Mesothelial cell of epicardium (in vitro differentiated cells): ENCODE data around the gene RBMY1E. TPM values are rescaled to one million over a fixed set of nuclear protein-coding genes. Genes with fewer than 3 reads are reported as not detected.
"Not testable (repeated sequence)": the region's sequence is repeated elsewhere in the genome, so short reads cannot be mapped to it uniquely, and the experiment has no call there.

Experiments used
- DNase-seq, 2 experiments: peaks; one replicate each; pipeline ENCODE4 v3.0.0; 2021; ENCODE audit warnings: low spot score in 2 of 2; ENCODE audit not compliant: unreplicated experiment in 2 of 2
- H3K27ac Mint-ChIP-seq: 2 replicates; pipeline ENCODE4 v1.8.0; 2021; ENCODE audit warnings: mixed read lengths
- H3K27me3 Mint-ChIP-seq: 2 replicates; pipeline ENCODE4 v1.8.0; 2021; ENCODE audit warnings: low read depth, mixed read lengths
- H3K36me3 Mint-ChIP-seq: 2 replicates; pipeline ENCODE4 v1.8.0; 2021; ENCODE audit warnings: mixed read lengths
- H3K4me1 Mint-ChIP-seq: 2 replicates; pipeline ENCODE4 v1.8.0; 2021; ENCODE audit warnings: mixed read lengths
- H3K4me3 Mint-ChIP-seq: 2 replicates; pipeline ENCODE4 v1.8.0; 2021; ENCODE audit warnings: mild to moderate bottlenecking, moderate library complexity, mixed read lengths
- H3K9me3 Mint-ChIP-seq: 2 replicates; pipeline ENCODE4 v1.8.0; 2021; ENCODE audit warnings: mixed read lengths
- total RNA-seq: library from RNA; stranded (reverse); gene quantifications from 3 replicates; pipeline ENCODE4 v1.2.1, GENCODE V29; 2021

RBMY1E gene
- not detected in 3 replicates for total RNA-seq

DNA sequence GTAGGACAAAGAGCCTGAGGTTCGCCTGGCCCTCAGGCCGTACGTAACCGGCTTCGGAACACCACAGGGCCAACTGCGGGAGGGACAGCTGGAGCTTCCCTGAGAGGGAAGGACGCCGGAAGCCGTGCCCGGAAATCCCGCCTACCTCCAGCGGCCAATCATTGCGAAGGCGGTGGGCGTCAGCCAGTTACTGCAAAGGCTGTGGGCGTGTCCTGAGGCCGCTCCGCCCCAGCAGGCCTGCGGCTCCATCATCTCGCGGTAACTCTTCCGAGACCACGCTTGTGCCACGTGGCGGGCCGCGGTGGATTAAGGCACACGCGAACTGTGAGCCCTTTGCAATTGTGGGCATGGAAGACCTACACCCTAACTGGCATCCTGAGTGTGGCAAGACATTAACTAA is at the start of gene RBMY1E:
Gene RBMY1E (minus strand): TSS at position 101 of the 400 bp plus-strand sequence. CDS start 1,978 bp downstream, outside the sequence.
- not testable (repeated sequence) for H3K36me3 Mint-ChIP-seq, H3K27ac Mint-ChIP-seq, H3K27me3 Mint-ChIP-seq, H3K4me3 Mint-ChIP-seq, H3K9me3 Mint-ChIP-seq, H3K4me1 Mint-ChIP-seq, DNase-seq

DNA sequence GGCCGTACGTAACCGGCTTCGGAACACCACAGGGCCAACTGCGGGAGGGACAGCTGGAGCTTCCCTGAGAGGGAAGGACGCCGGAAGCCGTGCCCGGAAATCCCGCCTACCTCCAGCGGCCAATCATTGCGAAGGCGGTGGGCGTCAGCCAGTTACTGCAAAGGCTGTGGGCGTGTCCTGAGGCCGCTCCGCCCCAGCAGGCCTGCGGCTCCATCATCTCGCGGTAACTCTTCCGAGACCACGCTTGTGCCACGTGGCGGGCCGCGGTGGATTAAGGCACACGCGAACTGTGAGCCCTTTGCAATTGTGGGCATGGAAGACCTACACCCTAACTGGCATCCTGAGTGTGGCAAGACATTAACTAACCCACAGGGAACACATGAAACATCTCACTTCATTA is 23.4 kb downstream of the RBMY1E start, which contains the start of gene RBMY1D:
Gene RBMY1D (minus strand): TSS at position 101 of the 400 bp plus-strand sequence. CDS start 2,013 bp downstream, outside the sequence.
- DNase-seq, H3K27ac Mint-ChIP-seq, H3K36me3 Mint-ChIP-seq, H3K4me3 Mint-ChIP-seq, H3K4me1 Mint-ChIP-seq, H3K27me3 Mint-ChIP-seq, H3K9me3 Mint-ChIP-seq: not testable (repeated sequence)

DNA sequence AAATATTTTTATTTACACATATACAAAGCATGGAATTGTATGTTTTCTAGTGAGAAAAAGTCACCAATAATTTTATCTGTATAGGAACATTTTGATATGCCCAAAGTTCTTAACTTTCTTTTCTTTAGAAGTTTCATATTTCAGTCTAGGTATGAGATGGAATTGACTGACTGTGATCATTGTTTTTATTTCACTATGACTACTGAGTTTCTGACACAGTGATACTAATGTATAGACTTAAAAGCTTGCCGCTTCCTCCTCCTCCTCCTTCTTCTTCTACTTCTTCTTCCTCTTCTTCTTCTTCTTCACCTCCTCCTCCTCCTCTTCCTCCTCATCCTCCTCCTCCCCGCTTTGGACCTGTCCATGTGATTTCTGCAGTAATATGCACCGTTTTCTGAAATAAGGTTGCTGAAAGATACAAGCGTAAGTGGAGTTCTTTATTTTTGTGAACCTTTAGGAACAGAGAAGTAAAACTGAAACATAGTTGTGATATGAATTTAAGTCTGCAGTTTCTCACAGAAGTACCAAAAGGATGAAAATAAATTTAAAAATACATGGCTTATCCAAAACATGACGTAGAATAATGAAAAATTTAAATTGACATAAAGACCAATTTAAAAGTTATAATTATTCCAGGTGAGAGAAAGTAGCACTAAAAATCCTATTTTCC is 48.3 kb downstream of the RBMY1E start:
- not testable (repeated sequence) for H3K9me3 Mint-ChIP-seq, H3K36me3 Mint-ChIP-seq, H3K4me3 Mint-ChIP-seq, H3K27me3 Mint-ChIP-seq, H3K4me1 Mint-ChIP-seq, H3K27ac Mint-ChIP-seq, DNase-seq

Other genes with a start within 250 kb of the RBMY1E start
- not detected in 3 replicates for gene RBMY1D, start 23.5 kb downstream of the RBMY1E start, total RNA-seq